Trophoblast cell (in vitro differentiated cells and primary cell): ENCODE results near the gene EVI5L.

ENCODE experiments used
- DNase-seq, 2 donors: peaks; one replicate each; pipeline ENCODE4 v3.0.0-alpha.2; 2016
- H2AFZ ChIP-seq: 2 replicates; pipeline ENCODE4 v1.6.1; 2013; ENCODE audit warnings: low read length, moderate library complexity, mild to moderate bottlenecking; ENCODE audit not compliant: insufficient read depth, poor library complexity
- H2AK5ac ChIP-seq: 2 replicates; pipeline ENCODE4 v1.6.1; 2013; ENCODE audit warnings: mild to moderate bottlenecking, low read length
- H2BK120ac ChIP-seq: 2 replicates; pipeline ENCODE4 v1.6.1; 2013; ENCODE audit warnings: low read length, mild to moderate bottlenecking, moderate library complexity; ENCODE audit not compliant: insufficient read depth, poor library complexity
- H2BK12ac ChIP-seq: 2 replicates; pipeline ENCODE4 v1.6.1; 2013; ENCODE audit warnings: mild to moderate bottlenecking, low read length, moderate library complexity
- H2BK5ac ChIP-seq: 2 replicates; pipeline ENCODE4 v1.6.1; 2013; ENCODE audit warnings: low read length, low read depth, moderate library complexity, mild to moderate bottlenecking; ENCODE audit not compliant: poor library complexity
- H3K14ac ChIP-seq: 2 replicates; pipeline ENCODE4 v1.6.1; 2013; ENCODE audit warnings: mild to moderate bottlenecking, low read length
- H3K18ac ChIP-seq: 2 replicates; pipeline ENCODE4 v1.6.1; 2013; ENCODE audit warnings: mild to moderate bottlenecking, low read length
- H3K23ac ChIP-seq: 2 replicates; pipeline ENCODE4 v1.6.1; 2013; ENCODE audit warnings: low read length
- H3K27ac ChIP-seq: 2 replicates; pipeline ENCODE4 v1.5.1; 2013; ENCODE audit warnings: low read depth, mild to moderate bottlenecking, inconsistent platforms, low read length, moderate library complexity
- H3K27me3 ChIP-seq: 2 replicates; pipeline ENCODE4 v1.6.1; 2013; ENCODE audit warnings: inconsistent platforms, mild to moderate bottlenecking, low read length, moderate library complexity; ENCODE audit not compliant: insufficient read depth
- H3K36me3 ChIP-seq, 2 experiments: 1 replicate in 1 of 2; 2 replicates in 1 of 2; pipeline ENCODE4 v1.6.1; 2013; ENCODE audit warnings: low read length in 2 of 2, mild to moderate bottlenecking in 2 of 2, moderate library complexity in 1 of 2; ENCODE audit not compliant: insufficient read depth in 2 of 2, control insufficient read depth in 1 of 2
- H3K4ac ChIP-seq: 2 replicates; pipeline ENCODE4 v1.6.1; 2013; ENCODE audit warnings: low read depth, mild to moderate bottlenecking, low read length, moderate library complexity
- H3K4me1 ChIP-seq, 2 experiments: 1 replicate in 1 of 2; 2 replicates in 1 of 2; pipeline ENCODE4 v1.6.1; 2013; ENCODE audit warnings: low read length in 2 of 2, mild to moderate bottlenecking in 2 of 2, moderate library complexity in 1 of 2; ENCODE audit not compliant: insufficient read depth in 2 of 2, control insufficient read depth in 1 of 2
- H3K4me2 ChIP-seq: 2 replicates; pipeline ENCODE4 v1.6.1; 2013; ENCODE audit warnings: inconsistent platforms, mild to moderate bottlenecking, low read length, moderate library complexity
- H3K4me3 ChIP-seq: 2 replicates; pipeline ENCODE4 v1.5.1; 2013; ENCODE audit warnings: mild to moderate bottlenecking, low read depth, low read length, inconsistent platforms
- H3K79me1 ChIP-seq: one replicate; pipeline ENCODE4 v1.6.1; 2013; ENCODE audit warnings: low read length
- H3K79me2 ChIP-seq: 2 replicates; pipeline ENCODE4 v1.6.1; 2013; ENCODE audit warnings: low read length, mild to moderate bottlenecking; ENCODE audit not compliant: control insufficient read depth, insufficient read depth, poor library complexity
- H3K9ac ChIP-seq: 2 replicates; pipeline ENCODE4 v1.6.1; 2013; ENCODE audit warnings: mild to moderate bottlenecking, low read length
- H3K9me3 ChIP-seq: 2 replicates; pipeline ENCODE4 v1.6.1; 2013; ENCODE audit warnings: low read depth, mild to moderate bottlenecking, control low read depth, inconsistent platforms, low read length; ENCODE audit not compliant: insufficient read depth
- H4K12ac ChIP-seq: 2 replicates; pipeline ENCODE4 v1.6.1; 2013; ENCODE audit warnings: low read depth, mild to moderate bottlenecking, low read length, moderate library complexity
- H4K8ac ChIP-seq: 2 replicates; pipeline ENCODE4 v1.6.1; 2013; ENCODE audit warnings: low read depth, mild to moderate bottlenecking, low read length, moderate library complexity
- H4K91ac ChIP-seq: one replicate; pipeline ENCODE4 v1.6.1; 2013; ENCODE audit warnings: low read depth, mild to moderate bottlenecking, low read length, moderate library complexity
- WGBS: extraction: QIAGEN DNeasy Blood & Tissue Kit; methylation state at CpG from one replicate; pipeline ENCODE4 v1.1.7; 2013; ENCODE audit warnings: missing lambda C conversion rate; ENCODE audit not compliant: insufficient read length, insufficient coverage; ENCODE audit errors: extremely low coverage; 5-methylcytosine and 5-hydroxymethylcytosine counted together

Gene EVI5L

DNA sequence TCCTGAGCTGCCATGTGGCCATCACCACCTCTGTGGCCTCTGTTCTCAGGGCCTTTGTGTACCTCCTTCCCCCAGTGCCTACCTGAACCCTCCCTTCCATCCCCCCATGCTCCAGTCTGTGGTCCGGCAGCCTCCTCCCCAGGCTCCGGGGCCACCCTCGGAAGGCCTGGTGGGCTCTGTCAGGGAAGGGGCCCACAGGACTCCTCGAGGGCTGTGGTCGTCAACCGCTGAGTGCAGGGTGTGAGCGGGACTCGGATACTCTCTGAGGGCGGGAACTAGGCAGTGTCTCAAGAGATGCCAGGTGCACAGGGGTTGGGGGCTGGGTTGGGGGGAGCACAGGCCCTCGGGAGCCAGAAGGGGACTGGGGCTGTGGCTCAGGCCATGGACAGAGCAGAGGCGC lies 77.5 kb downstream of the EVI5L start:
- H2AK5ac ChIP-seq = no peak overlapping the region
- no peak overlapping the region for H3K4ac ChIP-seq
- H3K18ac ChIP-seq = no peak overlapping the region
- no peak overlapping the region for H4K12ac ChIP-seq
- H3K4me1 ChIP-seq = peaks cover 12 to 15% of the 10 kb centered on the region in 2 experiments
- DNase-seq = no peak
- H3K9ac ChIP-seq = no peak overlapping the region
- no peaks in the 10 kb centered on the region for H3K27me3 ChIP-seq
- H3K9me3 ChIP-seq = peaks cover 2% of the 10 kb centered on the region
- peaks cover 16% of the 10 kb centered on the region for H3K79me1 ChIP-seq
- no peak overlapping the region for H3K27ac ChIP-seq
- H3K23ac ChIP-seq = no peak overlapping the region
- H3K36me3 ChIP-seq = peaks cover 40% of the 10 kb centered on the region in 2 experiments
- no peak overlapping the region for H2AFZ ChIP-seq
- H2BK120ac ChIP-seq = no peak overlapping the region
- no peak overlapping the region for H3K14ac ChIP-seq
- H2BK5ac ChIP-seq = no peak overlapping the region
- peaks cover 17% of the 10 kb centered on the region for H3K79me2 ChIP-seq
- no peak overlapping the region for H2BK12ac ChIP-seq
- WGBS = no CpG with 5 or more reads among the region's 11 CpGs
- H4K8ac ChIP-seq = no peak overlapping the region
- no peak overlapping the region for H3K4me2 ChIP-seq
- no peak overlapping the region for H4K91ac ChIP-seq
- H3K4me3 ChIP-seq = no peak overlapping the region

DNA sequence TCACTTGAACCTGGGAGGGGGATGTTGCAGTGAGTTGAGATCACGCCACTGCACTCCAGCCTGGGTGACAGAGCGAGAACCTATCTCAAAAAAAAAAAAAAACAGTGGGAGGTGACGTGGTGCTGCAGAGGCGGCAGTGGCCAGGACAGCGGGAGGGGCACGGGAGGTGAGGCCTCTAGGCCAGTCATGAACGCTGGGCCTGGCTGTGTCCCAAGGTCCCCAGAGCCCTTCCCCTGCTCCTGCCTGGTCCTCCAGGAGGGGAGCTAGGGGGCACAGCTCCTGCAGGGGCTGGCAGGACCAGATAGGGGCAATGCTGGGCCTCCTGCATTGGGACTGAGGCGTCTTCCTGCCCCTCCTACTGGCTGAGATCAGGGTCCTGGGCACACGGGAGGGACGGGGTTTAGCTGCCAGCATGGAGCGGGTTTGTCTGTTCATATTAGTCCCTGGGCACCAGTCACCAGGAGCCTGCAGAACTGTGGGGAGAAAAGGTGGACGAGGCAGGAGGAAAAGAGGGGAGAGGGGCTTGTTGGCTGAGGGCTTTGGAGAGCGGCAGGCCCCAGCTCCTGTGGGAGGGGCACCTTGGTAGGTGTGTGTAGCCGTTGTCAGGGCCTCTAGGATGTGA lies 78.2 kb downstream of the EVI5L start:
- no peaks in the 10 kb centered on the region for H3K27me3 ChIP-seq
- no peak overlapping the region for H2BK120ac ChIP-seq
- H4K91ac ChIP-seq = no peak overlapping the region
- H3K9ac ChIP-seq = no peak overlapping the region
- H4K8ac ChIP-seq = no peak overlapping the region
- DNase-seq = no peak
- H3K4me2 ChIP-seq = no peak overlapping the region
- peaks cover 11% of the 10 kb centered on the region for H3K79me1 ChIP-seq
- no peak overlapping the region for H3K4ac ChIP-seq
- no peak overlapping the region for H2BK5ac ChIP-seq
- H3K9me3 ChIP-seq = no peaks in the 10 kb centered on the region
- H3K23ac ChIP-seq = no peak overlapping the region
- peaks cover 43 to 45% of the 10 kb centered on the region in 2 experiments for H3K36me3 ChIP-seq
- no peak overlapping the region for H2AFZ ChIP-seq
- H3K18ac ChIP-seq = no peak overlapping the region
- WGBS = no CpG with 5 or more reads among the region's 14 CpGs
- no peak overlapping the region for H2BK12ac ChIP-seq
- H3K27ac ChIP-seq = no peak overlapping the region
- H3K4me3 ChIP-seq = no peak overlapping the region
- peaks cover 6 to 9% of the 10 kb centered on the region in 2 experiments for H3K4me1 ChIP-seq
- H4K12ac ChIP-seq = no peak overlapping the region
- H3K14ac ChIP-seq = no peak overlapping the region
- no peak overlapping the region for H2AK5ac ChIP-seq
- H3K79me2 ChIP-seq = peaks cover 13% of the 10 kb centered on the region

DNA sequence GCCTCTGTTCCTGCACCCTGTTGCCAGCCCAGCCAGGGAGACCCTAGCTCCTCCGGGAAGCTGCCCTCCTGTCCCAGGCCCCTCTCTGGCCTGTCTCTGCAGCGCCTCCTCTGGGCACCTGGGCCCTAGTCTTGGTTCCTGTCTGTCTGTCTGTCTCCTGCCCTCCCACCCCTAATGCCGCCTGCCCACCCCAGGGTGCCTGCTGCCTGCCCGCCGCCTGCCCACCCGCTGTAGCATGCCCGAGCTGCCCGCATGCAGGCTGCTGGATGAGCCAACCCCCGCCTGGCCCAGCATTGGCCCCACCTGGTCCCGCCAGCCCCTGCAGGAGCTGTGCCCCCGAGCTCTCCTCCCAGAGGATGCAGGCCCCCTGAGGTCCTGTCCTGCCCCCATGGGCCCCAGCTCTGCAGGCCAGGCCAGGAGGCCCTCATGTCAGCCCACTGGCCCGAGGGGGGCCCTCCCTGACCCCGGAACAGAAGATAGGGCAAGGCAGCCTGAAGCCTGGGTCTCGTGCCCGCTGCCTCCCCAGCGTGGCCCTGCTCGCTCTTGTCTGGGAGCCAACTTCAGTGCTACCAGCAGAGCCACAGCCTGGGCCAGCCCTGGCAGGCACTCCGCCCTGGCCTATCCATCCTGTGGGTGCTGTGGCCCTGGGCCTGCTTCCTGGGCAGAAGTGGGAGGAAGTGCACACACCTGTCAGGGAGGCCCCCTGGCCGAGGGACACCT lies 78.9 kb downstream of the EVI5L start:
- H3K18ac ChIP-seq = no peak overlapping the region
- no peak overlapping the region for H2BK120ac ChIP-seq
- no peak overlapping the region for H3K9ac ChIP-seq
- H4K91ac ChIP-seq = no peak overlapping the region
- H3K4me2 ChIP-seq = no peak overlapping the region
- no peaks in the 10 kb centered on the region for H3K9me3 ChIP-seq
- no peak overlapping the region for H2BK5ac ChIP-seq
- H3K4me3 ChIP-seq = no peak overlapping the region
- no peaks in the 10 kb centered on the region for H3K27me3 ChIP-seq
- no peak for DNase-seq
- no peak overlapping the region for H4K8ac ChIP-seq
- H3K36me3 ChIP-seq = peaks cover 43 to 48% of the 10 kb centered on the region in 2 experiments
- no peak overlapping the region for H3K4ac ChIP-seq
- WGBS = no CpG with 5 or more reads among the region's 19 CpGs
- no peak overlapping the region for H2BK12ac ChIP-seq
- H3K14ac ChIP-seq = no peak overlapping the region
- no peak overlapping the region for H3K23ac ChIP-seq
- no peak overlapping the region for H2AFZ ChIP-seq
- peaks cover 7% of the 10 kb centered on the region for H3K79me1 ChIP-seq
- no peak overlapping the region for H3K27ac ChIP-seq
- peaks cover 6 to 8% of the 10 kb centered on the region in 2 experiments for H3K4me1 ChIP-seq
- no peak overlapping the region for H2AK5ac ChIP-seq
- H4K12ac ChIP-seq = no peak overlapping the region
- peaks cover 10% of the 10 kb centered on the region for H3K79me2 ChIP-seq

DNA sequence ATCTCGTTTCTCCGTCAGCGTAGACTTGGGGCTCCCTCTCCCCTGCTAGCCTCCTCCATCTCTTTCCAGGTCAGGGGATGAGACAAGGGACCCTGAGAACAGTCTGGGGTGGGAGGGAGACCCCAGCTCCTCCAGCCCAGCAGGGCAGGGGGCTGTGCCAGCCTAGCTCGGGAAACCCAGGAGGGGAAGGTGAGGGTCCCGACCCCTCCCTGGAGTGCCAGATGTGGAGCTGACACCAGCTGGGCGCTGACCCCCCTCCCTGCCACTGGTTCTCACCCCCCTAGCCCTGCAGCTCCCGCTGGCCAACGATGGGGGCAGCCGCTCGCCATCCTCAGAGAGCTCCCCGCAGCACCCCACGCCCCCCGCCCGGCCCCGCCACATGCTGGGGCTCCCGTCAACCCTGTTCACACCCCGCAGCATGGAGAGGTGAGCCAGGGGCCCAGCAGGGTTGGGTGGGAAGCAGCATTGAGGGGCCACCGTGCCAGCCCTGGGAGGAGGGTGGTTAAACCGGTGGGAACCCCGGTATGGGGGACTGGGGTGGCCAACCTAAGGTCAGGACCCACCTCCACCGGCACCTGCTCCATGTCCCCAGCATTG lies 79.6 kb downstream of the EVI5L start:
- no peak overlapping the region for H4K91ac ChIP-seq
- no peak overlapping the region for H3K9ac ChIP-seq
- peaks cover 3 to 6% of the 10 kb centered on the region in 2 experiments for H3K4me1 ChIP-seq
- H3K79me2 ChIP-seq = peaks cover 5% of the 10 kb centered on the region
- H3K4ac ChIP-seq = no peak overlapping the region
- no peak overlapping the region for H3K27ac ChIP-seq
- no peaks in the 10 kb centered on the region for H3K27me3 ChIP-seq
- no peak overlapping the region for H2BK12ac ChIP-seq
- no peak overlapping the region for H3K4me2 ChIP-seq
- no peak overlapping the region for H4K12ac ChIP-seq
- H3K4me3 ChIP-seq = no peak overlapping the region
- no peak overlapping the region for H3K23ac ChIP-seq
- H3K14ac ChIP-seq = no peak overlapping the region
- WGBS = no CpG with 5 or more reads among the region's 21 CpGs
- no peak overlapping the region for H2AK5ac ChIP-seq
- H3K18ac ChIP-seq = no peak overlapping the region
- no peak overlapping the region for H2BK120ac ChIP-seq
- no peak overlapping the region for H2AFZ ChIP-seq
- peaks cover under 1% of the 10 kb centered on the region for H3K9me3 ChIP-seq
- H3K36me3 ChIP-seq = peaks cover 43 to 48% of the 10 kb centered on the region in 2 experiments
- DNase-seq = no peak
- no peak overlapping the region for H2BK5ac ChIP-seq
- H4K8ac ChIP-seq = no peak overlapping the region
- peaks cover 1% of the 10 kb centered on the region for H3K79me1 ChIP-seq
